Non-pigmented ciliary epithelial cell (primary cell): ENCODE data around the gene ZNF428.
A peak's percentile ranks its signal among the peaks of the same experiment; 100 is the strongest.
"Not testable (repeated sequence)": the region's sequence is repeated elsewhere in the genome, so short reads cannot be mapped to it uniquely, and the experiment has no call there.

Source experiments
- DNase-seq: peaks from one replicate; pipeline ENCODE4 v3.0.0-alpha.2; 2010; ENCODE audit warnings: low read depth

The ZNF428 gene, protein sequence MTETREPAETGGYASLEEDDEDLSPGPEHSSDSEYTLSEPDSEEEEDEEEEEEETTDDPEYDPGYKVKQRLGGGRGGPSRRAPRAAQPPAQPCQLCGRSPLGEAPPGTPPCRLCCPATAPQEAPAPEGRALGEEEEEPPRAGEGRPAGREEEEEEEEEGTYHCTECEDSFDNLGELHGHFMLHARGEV

GRCh38 chr19:43619262-43620060 lies at the start of gene ZNF428:
Gene ZNF428 (minus strand): TSS chr19:43619629. CDS start chr19:43614304, 5,325 bp downstream.
- DNase-seq: peak; percentile 57

- peak; percentile 98 for DNase-seq
Measured at GRCh38 chr19:43668406-43669109, 49.1 kb upstream of the ZNF428 start.

- no peak for DNase-seq
Measured at GRCh38 chr19:43667876-43668405, 48.5 kb upstream of the ZNF428 start.

DNA sequence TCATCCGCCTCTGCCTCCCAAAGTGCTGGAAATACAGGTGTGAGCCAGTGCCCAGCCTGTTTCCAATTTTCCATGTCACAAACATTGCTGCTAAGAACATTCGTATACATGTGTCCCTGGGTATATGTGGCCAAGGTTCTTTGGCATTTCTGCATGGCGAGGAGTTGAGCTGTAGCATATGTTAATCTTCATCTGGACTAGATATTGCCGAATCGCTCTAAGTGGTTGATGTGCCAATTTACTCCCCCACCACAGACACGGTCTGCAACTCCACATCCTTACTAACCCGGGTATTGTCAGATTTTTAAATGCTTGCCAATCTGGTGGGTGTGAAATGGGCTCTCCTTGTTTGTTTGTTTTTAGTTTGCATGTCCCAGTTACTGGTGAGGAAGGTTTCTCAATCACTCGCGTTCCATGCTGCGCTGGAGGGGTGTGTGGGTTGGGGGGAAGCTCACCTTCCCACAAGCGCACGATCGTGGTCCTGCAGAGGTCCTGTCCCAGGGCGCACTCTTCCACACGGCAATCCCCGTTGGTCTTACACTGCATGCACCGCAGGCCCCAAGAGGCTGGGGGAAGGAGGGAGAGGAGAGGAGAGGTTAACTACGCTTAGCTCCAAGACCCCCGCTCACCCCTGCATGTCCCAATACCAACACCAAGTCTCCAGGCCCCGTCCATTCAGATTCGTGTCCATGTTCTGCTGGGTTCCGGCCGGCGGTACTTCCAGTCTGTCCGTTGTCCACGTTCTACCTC lies 47.9 kb upstream of the ZNF428 start:
- no peak for DNase-seq

- DNase-seq: no peak
Measured at GRCh38 chr19:43664018-43664417, 44.6 kb upstream of the ZNF428 start.

DNA sequence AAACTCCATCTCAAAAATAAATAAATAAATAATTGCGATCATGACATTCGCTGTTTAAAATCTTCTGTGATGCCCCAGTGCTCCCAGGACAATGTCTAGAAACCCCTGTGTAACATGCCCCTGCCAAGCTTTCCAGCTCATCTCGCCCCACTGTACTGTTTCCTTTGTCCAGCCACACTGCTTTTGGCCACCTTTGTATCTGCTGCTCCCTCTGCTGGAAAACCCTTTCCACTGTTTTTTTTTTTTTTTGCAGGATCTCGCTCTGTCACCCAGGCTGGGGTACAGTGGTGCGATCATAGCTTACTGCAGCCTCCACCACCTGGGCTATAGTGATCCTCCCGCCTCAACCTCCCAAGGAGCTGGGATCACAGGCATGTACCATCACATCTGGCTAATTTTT lies 43.1 kb upstream of the ZNF428 start:
- DNase-seq: no peak

GRCh38 chr19:43660971-43661360 lies 41.5 kb upstream of the ZNF428 start:
- DNase-seq: no peak

- DNase-seq: no peak
Measured at GRCh38 chr19:43660301-43660970, 41.0 kb upstream of the ZNF428 start.

DNA sequence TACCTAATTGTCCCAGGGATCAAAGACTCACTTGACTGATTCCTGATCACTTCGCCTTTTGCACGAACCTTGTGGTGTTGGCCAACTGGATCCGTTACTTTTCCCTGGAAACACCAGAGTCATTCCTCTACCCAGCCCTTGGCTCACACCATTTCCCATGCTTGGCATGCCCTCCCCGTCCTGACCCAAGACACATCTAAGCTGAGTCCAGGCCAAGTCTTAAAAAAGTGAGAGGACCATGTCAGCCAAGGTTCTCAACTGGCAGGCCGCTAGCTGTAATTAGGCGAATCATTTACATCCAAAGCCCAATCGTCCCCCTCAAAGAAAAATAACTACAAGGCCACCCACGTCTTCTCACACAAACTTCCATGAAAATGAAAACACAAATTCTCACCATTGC lies 39.1 kb upstream of the ZNF428 start:
- no peak for DNase-seq

DNA sequence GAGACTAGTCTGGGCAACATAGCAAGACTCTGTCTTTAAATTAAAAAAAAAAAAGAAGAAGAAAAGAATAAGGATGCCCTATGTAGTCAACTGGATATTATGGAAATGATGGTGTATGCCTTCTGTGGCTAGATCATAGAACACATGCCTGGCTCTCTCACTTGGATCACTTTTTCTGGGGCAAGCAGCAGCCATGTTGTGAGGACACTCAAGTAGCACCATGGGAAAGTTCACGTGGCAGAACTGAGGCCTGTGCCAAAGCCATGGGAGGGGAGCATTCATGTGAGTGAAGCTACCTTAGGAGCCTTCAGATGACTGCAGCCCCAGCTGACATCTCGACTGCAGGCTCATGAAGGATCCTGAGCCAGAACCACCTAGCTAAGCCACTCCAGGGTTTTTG lies 38.6 kb upstream of the ZNF428 start:
- no peak for DNase-seq

GRCh38 chr19:43656436-43656835 lies 37.0 kb upstream of the ZNF428 start:
- DNase-seq: no peak

GRCh38 chr19:43652546-43652874 lies 33.1 kb upstream of the ZNF428 start:
- DNase-seq: no peak

DNA sequence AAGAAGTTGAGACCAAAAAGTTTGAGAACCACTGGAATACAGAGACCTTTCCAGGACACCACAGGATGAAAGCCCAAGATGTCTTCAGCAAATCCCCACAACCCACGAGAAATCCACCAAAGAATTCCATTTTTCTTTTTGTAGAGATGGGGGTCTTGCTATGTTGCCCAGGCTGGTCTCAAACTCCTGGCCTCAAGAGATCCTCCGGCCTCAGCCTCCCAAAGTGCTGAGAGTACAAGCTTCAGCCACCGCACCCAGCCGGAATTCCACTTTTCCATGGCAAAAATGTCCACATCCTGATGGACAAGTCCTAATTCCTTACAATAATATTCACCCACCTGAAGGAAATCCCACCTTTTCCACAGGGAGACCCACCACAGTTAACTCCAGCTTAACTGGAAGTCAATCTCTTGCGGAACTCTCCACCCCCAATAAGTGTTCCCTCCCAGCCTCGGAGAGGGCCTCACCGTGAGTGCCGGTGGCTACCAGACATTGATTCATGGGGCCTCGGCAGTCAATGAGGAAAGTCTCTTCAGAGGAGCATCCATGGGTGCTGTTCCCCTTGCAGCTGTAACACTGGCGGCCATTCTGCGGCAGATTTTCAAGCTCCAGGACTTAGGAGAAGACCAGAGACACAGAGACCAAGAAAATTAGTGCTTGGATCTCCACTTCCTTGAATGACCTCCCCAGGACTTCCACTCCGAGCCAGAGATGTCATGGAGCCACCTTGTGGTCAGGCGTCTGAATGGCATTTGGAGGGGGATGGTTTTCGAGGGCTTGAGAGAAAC lies 32.5 kb upstream of the ZNF428 start:
- DNase-seq: no peak

GRCh38 chr19:43650276-43650675 lies 30.8 kb upstream of the ZNF428 start:
- not testable (repeated sequence) for DNase-seq

- DNase-seq: no peak
Measured at GRCh38 chr19:43649514-43649913, 30.1 kb upstream of the ZNF428 start.

DNA sequence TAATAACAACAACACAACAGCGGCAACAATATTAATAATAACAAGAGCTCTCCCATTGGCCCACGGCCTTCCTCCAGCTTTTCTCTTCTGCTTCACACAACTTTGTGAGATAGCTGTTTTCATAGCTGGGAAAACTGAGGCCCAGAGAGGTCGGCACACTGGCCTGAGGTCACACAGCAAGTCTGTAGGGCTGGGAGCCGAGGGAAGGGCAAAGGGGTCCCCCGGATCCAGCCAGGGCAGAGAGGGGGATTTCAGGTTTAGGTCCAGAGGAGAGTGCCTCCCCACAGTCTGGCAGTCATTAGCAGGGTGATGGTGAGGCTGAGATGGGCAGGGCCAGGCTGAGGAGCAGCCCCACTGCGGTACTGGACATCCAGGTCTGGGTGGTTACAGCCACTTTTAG lies 29.2 kb upstream of the ZNF428 start:
- no peak for DNase-seq

DNA sequence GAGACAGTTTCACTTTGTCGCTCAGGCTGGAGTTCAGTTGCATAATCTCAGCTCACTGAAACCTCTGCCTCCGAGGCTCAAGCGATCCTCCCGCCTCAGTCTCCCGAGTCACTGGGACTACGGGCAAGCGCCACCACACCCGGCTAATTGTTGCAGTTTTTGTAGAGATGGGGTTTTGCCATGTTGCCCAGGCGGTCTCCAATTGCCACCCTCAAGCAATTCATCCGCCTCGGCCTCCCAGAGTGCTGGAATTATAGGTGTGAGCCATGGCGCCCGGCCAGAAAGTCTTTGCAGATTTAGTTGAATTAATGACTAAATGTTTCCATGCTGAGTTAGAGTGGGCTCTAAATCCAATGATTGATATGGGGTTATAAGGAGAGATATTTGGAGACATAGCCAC lies 24.8 kb upstream of the ZNF428 start:
- DNase-seq: no peak

DNA sequence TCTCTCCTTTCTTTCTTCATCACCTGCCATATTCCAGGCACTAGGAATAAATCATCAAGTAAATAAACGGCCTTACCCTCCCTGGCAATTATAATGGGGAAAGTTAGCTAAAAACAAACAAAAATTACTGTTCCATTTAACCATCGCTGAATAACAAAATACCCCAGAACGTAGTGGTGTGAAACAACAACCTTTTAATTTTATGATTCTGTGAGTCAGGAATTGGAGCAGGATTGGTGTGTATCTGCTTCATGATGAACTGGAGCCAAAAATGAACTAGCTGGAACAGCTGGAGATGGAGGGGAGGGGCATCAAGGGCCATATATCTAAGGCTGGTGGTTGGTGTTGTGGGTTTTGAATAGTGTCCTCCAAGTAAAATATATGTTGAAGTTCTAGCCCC lies 23.9 kb upstream of the ZNF428 start:
- DNase-seq: no peak

- DNase-seq: no peak
Measured at GRCh38 chr19:43642531-43642930, 23.1 kb upstream of the ZNF428 start.

- no peak for DNase-seq
Measured at GRCh38 chr19:43641333-43641732, 21.9 kb upstream of the ZNF428 start.

DNA sequence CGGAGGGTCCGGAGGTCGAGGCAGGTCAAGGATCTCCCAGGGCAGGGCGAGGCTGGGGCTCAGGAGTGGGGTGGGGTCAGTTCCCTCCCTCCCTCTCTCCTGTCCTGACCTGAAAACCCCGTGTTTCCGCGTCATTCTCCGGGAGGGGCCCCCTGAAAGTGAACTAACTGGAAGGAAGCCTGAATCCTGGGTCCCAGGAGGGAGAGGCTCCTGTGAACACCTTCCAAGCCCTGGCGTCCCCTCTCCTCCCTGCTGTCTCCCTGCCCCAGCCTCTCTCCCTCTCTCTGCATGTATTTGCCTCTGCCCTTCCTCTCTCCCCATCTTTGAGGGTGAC lies 21.0 kb upstream of the ZNF428 start:
- DNase-seq: no peak
